CD4-positive, alpha-beta T cell (primary cell): ENCODE measurements around the gene DGKA. TPM values are rescaled to one million over a fixed set of nuclear protein-coding genes. Genes with fewer than 3 reads are reported as not detected.
"Not testable (repeated sequence)": the region's sequence is repeated elsewhere in the genome, so short reads cannot be mapped to it uniquely, and the experiment has no call there.

Experiments
- ATAC-seq: fragments of 200-7000 bp; cut with Tn5 transposase; one replicate; pipeline ENCODE4 v1.10.0; 2022; ENCODE audit warnings: mild to moderate bottlenecking; ENCODE audit not compliant: poor library complexity
- CTCF ChIA-PET: fragments of 350-600 bp; sonication (Branson Sonifier 250); formaldehyde crosslinking; loops from one replicate; lab custom pipeline; 2021; ENCODE audit warnings: antibody characterized with exemption, inconsistent platforms; lab: Charles Lee
- POLR2A ChIA-PET: fragments of 350-600 bp; sonication (Branson Sonifier 250); formaldehyde crosslinking; loops from one replicate; lab custom pipeline; 2021; ENCODE audit warnings: antibody characterized with exemption, inconsistent platforms; lab: Charles Lee
- DNase-seq, 14 experiments: peaks; one replicate each; pipeline ENCODE4 v3.0.0-alpha.2; 2013 to 2020; ENCODE audit warnings: mixed read lengths in 2 of 14
- H3K27ac ChIP-seq, 2 donors: one replicate each; pipeline versions ENCODE4 v1.5.1 to v1.7.0; 2013; ENCODE audit warnings: low read length in 2 of 2, low read depth in 1 of 2, mild to moderate bottlenecking in 1 of 2
- H3K27me3 ChIP-seq, 2 experiments: 1 replicate in 1 of 2; 2 replicates in 1 of 2; pipeline versions ENCODE4 v1.6.1 to v1.7.0; 2013; ENCODE audit warnings: low read length in 2 of 2, control low read depth in 1 of 2, mild to moderate bottlenecking in 1 of 2, moderate library complexity in 1 of 2; ENCODE audit not compliant: insufficient read depth in 2 of 2, control insufficient read depth in 1 of 2
- H3K36me3 ChIP-seq: one replicate; pipeline ENCODE4 v1.6.1; 2013; ENCODE audit warnings: low read length, control low read depth; ENCODE audit not compliant: insufficient read depth
- H3K4me1 ChIP-seq: one replicate; pipeline ENCODE4 v1.6.1; 2013; ENCODE audit warnings: low read length, control low read depth; ENCODE audit not compliant: insufficient read depth
- H3K4me3 ChIP-seq: one replicate; pipeline ENCODE4 v1.5.1; 2013; ENCODE audit warnings: mild to moderate bottlenecking, low read length, moderate library complexity
- H3K9me3 ChIP-seq, 2 experiments: 1 replicate in 1 of 2; 2 replicates in 1 of 2; pipeline versions ENCODE4 v1.6.1 to v1.7.0; 2013; ENCODE audit warnings: low read length in 2 of 2, mild to moderate bottlenecking in 2 of 2, control low read depth in 1 of 2, moderate library complexity in 1 of 2; ENCODE audit not compliant: control insufficient read depth in 1 of 2, insufficient read depth in 1 of 2
- H3K27ac Mint-ChIP-seq: one replicate; pipeline ENCODE4 v1.8.0; 2020; ENCODE audit warnings: mixed read lengths
- H3K27me3 Mint-ChIP-seq: one replicate; pipeline ENCODE4 v1.8.0; 2021; ENCODE audit warnings: mixed read lengths
- H3K36me3 Mint-ChIP-seq: one replicate; pipeline ENCODE4 v1.8.0; 2021; ENCODE audit warnings: low read depth, mixed read lengths
- H3K4me1 Mint-ChIP-seq: one replicate; pipeline ENCODE4 v1.8.0; 2021; ENCODE audit warnings: low read depth, mixed read lengths
- H3K4me3 Mint-ChIP-seq: one replicate; pipeline ENCODE4 v1.8.0; 2020; ENCODE audit warnings: mild to moderate bottlenecking, mixed read lengths
- H3K9me3 Mint-ChIP-seq: one replicate; pipeline ENCODE4 v1.8.0; 2020; ENCODE audit warnings: mixed read lengths
- intact Hi-C, 2 experiments: fragments of 100-400 bp; cut with DNase I in 1 of 2; cut with micrococcal nuclease in 1 of 2; formaldehyde crosslinking; loops; one replicate each; pipeline versions ENCODE4 v1.15.1 to v1.9.0; 2023 to 2025; cut with DNase I, micrococcal nuclease
- total RNA-seq, 174 experiments: library from RNA in 2 of 174; stranded (reverse) in 2 of 174; gene quantifications; one replicate each; pipeline ENCODE4 v1.2.3 and lab custom pipeline; 2021 to 2026
- TF ChIP-seq, protein P1 (sequence below): fragments of 200-600 bp; IDR thresholded peaks from one replicate; pipeline ENCODE4 v1.8.0; 2022; ENCODE audit warnings: antibody characterized with exemption, mild to moderate bottlenecking

DGKA gene
- total RNA-seq, 2 experiments from 2014 or later: 799 to 818 TPM

DNA sequence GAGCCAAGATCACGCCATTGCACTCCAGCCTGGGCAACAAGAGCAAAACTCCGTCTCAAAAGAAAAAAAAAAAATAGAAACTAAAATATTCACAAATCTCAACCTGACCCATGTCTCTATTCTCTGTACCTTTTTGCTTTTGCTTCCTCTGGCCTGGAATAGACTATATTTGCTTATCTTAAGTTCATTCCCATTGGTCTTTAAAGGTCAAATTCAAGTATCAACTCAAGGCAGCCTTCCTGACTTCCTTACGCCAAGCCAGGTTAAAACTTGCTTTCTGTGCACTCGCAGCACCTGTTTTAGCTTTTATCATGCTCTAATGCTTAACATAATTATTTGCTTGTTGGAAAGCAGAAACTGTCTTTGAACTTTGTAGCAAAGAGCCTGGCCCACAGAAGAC, 18.1 kb upstream of the DGKA start:
- DNase-seq (no peak), ATAC-seq (no peak)
- Mint-ChIP-seq H3K4me1 (peaks cover 47% of the 10 kb centered on the region), H3K4me3 (no peak overlapping the region), H3K9me3 (no peaks in the 10 kb centered on the region), H3K27me3 (no peaks in the 10 kb centered on the region), H3K36me3 (peaks cover 38% of the 10 kb centered on the region), H3K27ac (peak overlapping the region; percentile 67)
- peaks cover 23% of the 10 kb centered on the region for H3K4me1 ChIP-seq
- ChIA-PET POLR2A (interaction anchor here (0.9 to 1.6 kb wide), 2 partner anchors 13 to 95 kb away, joined by 3 to 5 read pairs; partner anchors contain the start of gene ORMDL2), CTCF (interaction anchor here (1.1 kb wide), 1 partner anchor 23 kb away, joined by 3 read pairs; no protein-coding TSS in a partner anchor)
- TF ChIP-seq, protein P1, sequence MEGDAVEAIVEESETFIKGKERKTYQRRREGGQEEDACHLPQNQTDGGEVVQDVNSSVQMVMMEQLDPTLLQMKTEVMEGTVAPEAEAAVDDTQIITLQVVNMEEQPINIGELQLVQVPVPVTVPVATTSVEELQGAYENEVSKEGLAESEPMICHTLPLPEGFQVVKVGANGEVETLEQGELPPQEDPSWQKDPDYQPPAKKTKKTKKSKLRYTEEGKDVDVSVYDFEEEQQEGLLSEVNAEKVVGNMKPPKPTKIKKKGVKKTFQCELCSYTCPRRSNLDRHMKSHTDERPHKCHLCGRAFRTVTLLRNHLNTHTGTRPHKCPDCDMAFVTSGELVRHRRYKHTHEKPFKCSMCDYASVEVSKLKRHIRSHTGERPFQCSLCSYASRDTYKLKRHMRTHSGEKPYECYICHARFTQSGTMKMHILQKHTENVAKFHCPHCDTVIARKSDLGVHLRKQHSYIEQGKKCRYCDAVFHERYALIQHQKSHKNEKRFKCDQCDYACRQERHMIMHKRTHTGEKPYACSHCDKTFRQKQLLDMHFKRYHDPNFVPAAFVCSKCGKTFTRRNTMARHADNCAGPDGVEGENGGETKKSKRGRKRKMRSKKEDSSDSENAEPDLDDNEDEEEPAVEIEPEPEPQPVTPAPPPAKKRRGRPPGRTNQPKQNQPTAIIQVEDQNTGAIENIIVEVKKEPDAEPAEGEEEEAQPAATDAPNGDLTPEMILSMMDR: no peak
- peaks cover 20% of the 10 kb centered on the region for H3K36me3 ChIP-seq
- no peaks in the 10 kb centered on the region for H3K9me3 ChIP-seq
- intact Hi-C loops: no loop called here
- no peak overlapping the region for H3K4me3 ChIP-seq
- no peaks in the 10 kb centered on the region for H3K27me3 ChIP-seq
- H3K27ac ChIP-seq: no peak overlapping the region

DNA sequence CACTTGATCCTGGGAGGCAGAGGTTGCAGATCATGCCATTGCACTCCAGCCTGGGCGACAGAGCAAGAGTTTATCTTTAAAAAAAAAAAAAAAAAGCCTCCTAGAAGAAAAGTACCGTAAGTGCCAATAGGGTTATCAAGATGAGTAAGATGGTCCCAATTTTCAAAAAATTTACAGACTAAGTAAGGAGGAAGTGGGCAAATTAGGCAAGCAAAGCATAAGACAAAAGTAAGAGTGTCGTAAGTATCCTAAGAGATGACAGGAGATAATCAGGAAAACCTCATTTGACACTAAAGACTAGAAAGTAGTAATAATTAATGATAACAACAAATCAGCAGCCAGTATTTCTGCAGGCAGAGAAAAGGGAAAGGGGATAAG, 15.5 kb upstream of the DGKA start:
- Histone ChIP-seq H3K9me3 (no peaks in the 10 kb centered on the region), H3K27me3 (no peaks in the 10 kb centered on the region), H3K4me1 (peaks cover 30% of the 10 kb centered on the region), H3K27ac (no peak overlapping the region), H3K4me3 (no peak overlapping the region), H3K36me3 (peaks cover 30% of the 10 kb centered on the region)
- ChIA-PET POLR2A (interaction anchor here (0.6 to 2.7 kb wide), 2 partner anchors 7 to 59 kb away, joined by 3 to 6 read pairs; partner anchors contain the start of gene RAB5B), CTCF (interaction anchor here (0.9 to 2.3 kb wide), 3 partner anchors 11 to 25 kb away, joined by 3 to 4 read pairs (median 3); no protein-coding TSS in a partner anchor)
- Mint-ChIP-seq H3K9me3 (no peaks in the 10 kb centered on the region), H3K27ac (peak overlapping the region; percentile 50), H3K4me3 (no peak overlapping the region), H3K4me1 (peaks cover 42% of the 10 kb centered on the region), H3K27me3 (no peaks in the 10 kb centered on the region), H3K36me3 (peaks cover 33% of the 10 kb centered on the region)
- intact Hi-C loops: no loop called here
- DNase-seq (no peak), ATAC-seq (no peak)
- TF ChIP-seq, protein P1: no peak

DNA sequence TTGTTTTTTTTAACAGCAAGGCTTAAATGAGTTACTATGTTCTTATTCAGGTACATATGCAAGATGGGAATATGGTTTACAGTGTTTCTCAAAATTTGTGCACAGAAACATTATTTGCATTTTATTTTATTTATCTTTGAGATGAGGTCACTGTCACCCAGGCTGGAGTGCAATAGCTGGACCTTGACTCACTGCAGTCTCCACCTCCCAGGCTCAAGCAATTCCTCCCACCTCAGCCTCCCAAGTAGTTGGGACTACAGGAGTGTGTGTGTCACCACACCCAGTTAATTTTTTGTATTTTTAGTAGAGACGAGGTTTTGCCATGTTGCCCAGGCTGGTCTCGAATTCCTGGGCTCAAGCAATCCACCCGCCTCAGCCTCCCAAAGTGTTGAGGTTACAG, 11.9 kb upstream of the DGKA start:
- POLR2A ChIA-PET, H3K4me3 Mint-ChIP-seq, intact Hi-C loops: not testable (repeated sequence)

DNA sequence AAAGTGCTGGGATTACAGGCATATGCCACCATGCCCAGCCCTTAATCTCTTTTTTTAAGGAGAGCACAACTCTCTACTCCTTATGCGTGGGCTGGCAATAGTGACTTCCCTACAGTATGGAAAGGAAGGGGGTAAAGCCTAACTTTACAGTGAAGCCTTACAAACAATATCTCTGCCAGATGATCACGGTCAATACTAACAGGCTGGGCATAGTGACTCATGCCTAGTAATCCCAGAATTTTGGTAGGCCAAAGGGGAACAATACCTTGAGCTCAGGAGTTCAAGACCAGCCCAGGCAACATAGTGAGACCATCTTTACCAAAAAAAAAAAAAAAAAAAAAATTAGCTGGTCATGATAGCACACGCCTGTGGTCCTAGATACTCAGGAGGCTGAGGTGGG, 8.8 kb upstream of the DGKA start:
- no peak overlapping the region for H3K27ac Mint-ChIP-seq
- TF ChIP-seq, protein P1: no peak
- POLR2A ChIA-PET: interaction anchor here (0.6 to 1.2 kb wide), 2 partner anchors 8 to 105 kb away, joined by 3 read pairs; partner anchors contain the start of genes ORMDL2 and SARNP

More for the DNA sequence above, 11.9 kb upstream of the DGKA start:
- H3K27me3 Mint-ChIP-seq, H3K27ac ChIP-seq, DNase-seq, H3K9me3 ChIP-seq, H3K27me3 ChIP-seq, H3K9me3 Mint-ChIP-seq, H3K27ac Mint-ChIP-seq, H3K4me3 ChIP-seq, ATAC-seq, CTCF ChIA-PET: not testable (repeated sequence)
- H3K4me1 ChIP-seq: peaks cover 41% of the 10 kb centered on the region
- H3K36me3 ChIP-seq: peaks cover 30% of the 10 kb centered on the region
- H3K4me1 Mint-ChIP-seq: peaks cover 52% of the 10 kb centered on the region
- peaks cover 38% of the 10 kb centered on the region for H3K36me3 Mint-ChIP-seq

DNA sequence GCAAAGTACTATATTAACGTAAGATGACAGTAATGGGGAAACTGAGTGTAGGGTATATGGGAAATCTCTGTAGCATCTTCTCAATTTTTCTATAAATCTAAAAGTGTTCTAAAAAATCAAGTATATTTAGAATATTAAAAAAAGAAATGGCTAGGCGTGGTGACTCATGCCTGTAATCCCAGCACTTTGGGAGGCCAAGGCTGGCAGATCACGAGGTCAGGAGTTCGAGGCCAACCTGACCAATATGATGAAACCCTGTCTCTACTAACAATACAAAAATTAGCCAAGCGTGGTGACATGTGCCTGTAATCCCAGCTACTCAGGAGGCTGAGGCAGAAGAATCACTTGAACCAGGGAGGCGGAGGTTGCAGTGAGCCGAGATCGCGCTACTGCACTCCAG, 7.3 kb upstream of the DGKA start:
- H3K27ac Mint-ChIP-seq: peak overlapping the region; percentile 43

More for the DNA sequence above, 8.8 kb upstream of the DGKA start:
- H3K27me3 ChIP-seq: no peaks in the 10 kb centered on the region
- no peaks in the 10 kb centered on the region for H3K27me3 Mint-ChIP-seq
- peaks cover 29% of the 10 kb centered on the region for H3K36me3 ChIP-seq
- no peak overlapping the region for H3K4me3 Mint-ChIP-seq
- DNase-seq (no peak), ATAC-seq (no peak)
- CTCF ChIA-PET: interaction anchor here (0.7 to 0.9 kb wide), 2 partner anchors 18 to 204 kb away, joined by 3 read pairs; no protein-coding TSS in a partner anchor
- H3K36me3 Mint-ChIP-seq: peaks cover 46% of the 10 kb centered on the region
- intact Hi-C loops: no loop called here
- H3K4me3 ChIP-seq: no peak overlapping the region
- H3K27ac ChIP-seq: no peak overlapping the region
- no peaks in the 10 kb centered on the region for H3K9me3 ChIP-seq
- H3K4me1 Mint-ChIP-seq: peaks cover 63% of the 10 kb centered on the region
- no peaks in the 10 kb centered on the region for H3K9me3 Mint-ChIP-seq
- peaks cover 35% of the 10 kb centered on the region for H3K4me1 ChIP-seq

More for the DNA sequence above, 7.3 kb upstream of the DGKA start:
- H3K4me1 Mint-ChIP-seq: peaks cover 64% of the 10 kb centered on the region
- H3K27me3 Mint-ChIP-seq, H3K27me3 ChIP-seq, H3K27ac ChIP-seq, POLR2A ChIA-PET, DNase-seq, H3K9me3 ChIP-seq, intact Hi-C loops, ATAC-seq, H3K4me3 ChIP-seq, H3K9me3 Mint-ChIP-seq: not testable (repeated sequence)
- H3K4me3 Mint-ChIP-seq: peak overlapping the region; percentile 16
- Histone ChIP-seq H3K4me1 (peaks cover 41% of the 10 kb centered on the region), H3K36me3 (peaks cover 26% of the 10 kb centered on the region)
- CTCF ChIA-PET: interaction anchor here (8.9 kb wide), 1 partner anchor 17 kb away, joined by 86 read pairs; no protein-coding TSS in a partner anchor
- H3K36me3 Mint-ChIP-seq: peaks cover 55% of the 10 kb centered on the region
